IMR-90 (cell line): ENCODE measurements around the gene LRP1B. TPM values are rescaled to one million over a fixed set of nuclear protein-coding genes. Genes with fewer than 3 reads are reported as not detected.

ENCODE experiments used
- ATAC-seq: fragments of 200-7000 bp; cut with Tn5 transposase; 2 replicates; pipeline ENCODE4 v1.9.1; 2020; ENCODE audit warnings: low read depth, mild to moderate bottlenecking, moderate library complexity
- BruUV-seq: library from RNA; stranded (reverse); fragments of 400-500 nt; replicated peaks from 2 replicates; lab custom pipeline; 2021; lab: Mats Ljungman, UMichigan
- CTCF ChIA-PET: fragments of 300-600 bp; formaldehyde crosslinking; extraction: SDS; loops from one replicate; lab custom pipeline; 2021; ENCODE audit warnings: antibody characterized with exemption; lab: Yijun Ruan, JAX
- POLR2A ChIA-PET: fragments of 300-600 bp; sonication (Branson Sonifier 250); formaldehyde crosslinking; loops from one replicate; lab custom pipeline; 2022; ENCODE audit warnings: antibody characterized with exemption; ENCODE audit not compliant: unreplicated experiment; lab: Charles Lee
- DNase-seq: peaks from one replicate; pipeline ENCODE4 v3.0.0; 2013
- H2AFZ ChIP-seq: replicated peaks from 2 replicates; pipeline ENCODE3; 2013; ENCODE audit warnings: low read length, mild to moderate bottlenecking; ENCODE audit not compliant: poor library complexity
- H2AK5ac ChIP-seq: 2 replicates; pipeline ENCODE4 v1.6.1; 2013; ENCODE audit warnings: low read depth, low read length, inconsistent platforms
- H2AK9ac ChIP-seq: replicated peaks from 2 replicates; pipeline ENCODE3; 2013; ENCODE audit warnings: mild to moderate bottlenecking, low read depth, low read length, moderate library complexity; ENCODE audit not compliant: poor library complexity
- H2BK120ac ChIP-seq: 2 replicates; pipeline ENCODE4 v1.6.1; 2013; ENCODE audit warnings: low read depth, low read length, inconsistent platforms
- H2BK15ac ChIP-seq: 3 replicates; pipeline ENCODE4 v1.6.1; 2013; ENCODE audit warnings: low read depth, low read length, inconsistent platforms
- H2BK20ac ChIP-seq: 2 replicates; pipeline ENCODE4 v1.6.1; 2013; ENCODE audit warnings: low read depth, mild to moderate bottlenecking, inconsistent platforms, low read length, moderate library complexity
- H2BK5ac ChIP-seq: 2 replicates; pipeline ENCODE4 v1.6.1; 2013; ENCODE audit warnings: mild to moderate bottlenecking, low read depth, low read length, inconsistent platforms; ENCODE audit not compliant: poor library complexity, severe bottlenecking
- H3K14ac ChIP-seq: replicated peaks from 2 replicates; pipeline ENCODE4 v1.6.1; 2013; ENCODE audit warnings: low read depth, low read length, inconsistent platforms
- H3K18ac ChIP-seq: 2 replicates; pipeline ENCODE4 v1.6.1; 2013; ENCODE audit warnings: low read depth, low read length, control low read depth
- H3K23ac ChIP-seq: 2 replicates; pipeline ENCODE4 v1.6.1; 2013; ENCODE audit warnings: low read depth, low read length, inconsistent platforms
- H3K27ac ChIP-seq: 2 replicates; pipeline ENCODE4 v1.5.1; 2013; ENCODE audit warnings: mild to moderate bottlenecking, control low read depth, low read length; ENCODE audit not compliant: insufficient read depth
- H3K27me3 ChIP-seq: 2 replicates; pipeline ENCODE4 v1.6.1; 2013; ENCODE audit warnings: low read length; ENCODE audit not compliant: control insufficient read depth, insufficient read depth
- H3K36me3 ChIP-seq: 2 replicates; pipeline ENCODE4 v1.6.1; 2013; ENCODE audit warnings: low read length, mixed read lengths; ENCODE audit not compliant: control insufficient read depth, insufficient read depth
- H3K4ac ChIP-seq: 2 replicates; pipeline ENCODE4 v1.6.1; 2013; ENCODE audit warnings: low read depth, low read length, inconsistent platforms
- H3K4me1 ChIP-seq: 2 replicates; pipeline ENCODE4 v1.6.1; 2013; ENCODE audit warnings: low read length, mixed read lengths; ENCODE audit not compliant: control insufficient read depth, insufficient read depth
- H3K4me2 ChIP-seq: 2 replicates; pipeline ENCODE4 v1.6.1; 2013; ENCODE audit warnings: low read depth, mild to moderate bottlenecking, control low read depth, low read length, moderate library complexity
- H3K4me3 ChIP-seq: 2 replicates; pipeline ENCODE4 v1.5.1; 2013; ENCODE audit warnings: low read depth, mild to moderate bottlenecking, control low read depth, low read length, moderate library complexity; ENCODE audit not compliant: insufficient read depth
- H3K56ac ChIP-seq: 2 replicates; pipeline ENCODE4 v1.6.1; 2013; ENCODE audit warnings: low read length, inconsistent platforms; ENCODE audit not compliant: insufficient read depth; ENCODE audit errors: extremely low read depth
- H3K79me1 ChIP-seq, 2 experiments: 2 replicates each; pipeline ENCODE4 v1.6.1; 2013; ENCODE audit warnings: low read length in 2 of 2, inconsistent platforms in 1 of 2, low read depth in 1 of 2
- H3K9ac ChIP-seq: 2 replicates; pipeline ENCODE4 v1.6.1; 2013; ENCODE audit warnings: low read depth, low read length, control low read depth
- H3K9me1 ChIP-seq: 2 replicates; pipeline ENCODE4 v1.6.1; 2013; ENCODE audit warnings: low read length, inconsistent platforms; ENCODE audit not compliant: insufficient read depth
- H3K9me3 ChIP-seq: 2 replicates; pipeline ENCODE4 v1.6.1; 2013; ENCODE audit warnings: low read length; ENCODE audit not compliant: control insufficient read depth, insufficient read depth
- H4K20me1 ChIP-seq: 2 replicates; pipeline ENCODE4 v1.6.1; 2013; ENCODE audit warnings: low read length, inconsistent platforms; ENCODE audit not compliant: insufficient read depth
- H4K5ac ChIP-seq: 2 replicates; pipeline ENCODE4 v1.6.1; 2013; ENCODE audit warnings: mild to moderate bottlenecking, low read depth, low read length, control low read depth
- H4K8ac ChIP-seq, 2 experiments: 2 replicates each; pipeline ENCODE4 v1.6.1; 2013; ENCODE audit warnings: low read depth in 2 of 2, low read length in 2 of 2, control low read depth in 1 of 2, inconsistent platforms in 1 of 2
- H4K91ac ChIP-seq: 2 replicates; pipeline ENCODE4 v1.6.1; 2013; ENCODE audit warnings: low read depth, low read length, inconsistent platforms; ENCODE audit not compliant: insufficient read depth
- CHD1 ChIP-seq: IDR thresholded peaks from 2 replicates; pipeline ENCODE4 v1.6.1; 2012; ENCODE audit warnings: low read depth, low read length, improper control_type of control experiment
- ELK1 ChIP-seq: fragments of 150-350 bp; IDR thresholded peaks from 2 replicates; pipeline ENCODE4 v1.6.1; 2016; ENCODE audit warnings: low read depth, mild to moderate bottlenecking, low read length, moderate library complexity, borderline replicate concordance
- FOS ChIP-seq: fragments of 150-350 bp; IDR thresholded peaks from 2 replicates; pipeline ENCODE4 v1.6.1; 2016; ENCODE audit warnings: low read depth, low read length
- MAZ ChIP-seq: IDR thresholded peaks from 2 replicates; pipeline ENCODE4 v1.6.1; 2012; ENCODE audit warnings: low read depth, mild to moderate bottlenecking, low read length, improper control_type of control experiment, moderate library complexity, borderline replicate concordance
- MXI1 ChIP-seq: IDR thresholded peaks from 2 replicates; pipeline ENCODE4 v1.6.1; 2012; ENCODE audit warnings: low read depth, mild to moderate bottlenecking, low read length, moderate library complexity, borderline replicate concordance
- RAD21 ChIP-seq: IDR thresholded peaks from 2 replicates; pipeline ENCODE4 v1.6.1; 2012; ENCODE audit warnings: low read length, improper control_type of control experiment
- RCOR1 ChIP-seq: IDR thresholded peaks from 2 replicates; pipeline ENCODE4 v1.6.1; 2012; ENCODE audit warnings: mild to moderate bottlenecking, low read length, improper control_type of control experiment; ENCODE audit not compliant: insufficient replicate concordance
- RFX5 ChIP-seq: IDR thresholded peaks from 2 replicates; pipeline ENCODE4 v1.8.0; 2012; ENCODE audit warnings: low read depth, mild to moderate bottlenecking, low read length, moderate library complexity
- WGBS, 2 experiments: methylation state at CpG; one replicate each; pipeline versions ENCODE4 v1.1.5 to v1.1.7; 2013; ENCODE audit warnings: missing lambda C conversion rate in 2 of 2; ENCODE audit not compliant: insufficient read length in 1 of 2; ENCODE audit errors: extremely low coverage in 2 of 2; 5-methylcytosine and 5-hydroxymethylcytosine counted together
- dilution Hi-C: fragments of 300-500 bp; cut with HindIII; formaldehyde crosslinking; loops from one replicate; pipeline ENCODE4 v1.14.3; 2018; ENCODE audit warnings: low sequenced_read_pairs; ENCODE audit not compliant: unreplicated experiment
- in situ Hi-C: fragments of 300-500 bp; cut with MboI; formaldehyde crosslinking; loops from 3 replicates; pipeline ENCODE4 v1.14.3; 2019; ENCODE audit warnings: low sequenced_read_pairs, inconsistent platforms, mixed read lengths
- intact Hi-C: fragments of 100-400 bp; cut with micrococcal nuclease; formaldehyde crosslinking; loops from 2 replicates; pipeline ENCODE4 v1.10.0; 2022
- polyA plus RNA-seq, 3 experiments: library from polyadenylated mRNA; depleted of rRNA; stranded (reverse); fragments of >200 nt; gene quantifications; 2 replicates each; pipeline ENCODE4 v1.2.3, GENCODE V29; 2012; ENCODE audit warnings: low replicate concordance in 1 of 3
- total RNA-seq: library from RNA; depleted of rRNA; stranded (reverse); fragments of >200 nt; gene quantifications from 2 replicates; pipeline ENCODE4 v1.2.3, GENCODE V29; 2012

The LRP1B gene
- total and polyA plus RNA-seq, 2 of the 4 experiments (the other 2 are of a cell fraction) = under 0.01 to 0.02 TPM

GRCh38 chr2:142144547-142144946 lies 13.7 kb upstream of the LRP1B start:
- no peak overlapping the region for H2BK5ac ChIP-seq
- no peak overlapping the region for H2AK9ac ChIP-seq
- H4K91ac ChIP-seq = no peak overlapping the region
- no peak overlapping the region for H2AK5ac ChIP-seq
- H4K20me1 ChIP-seq = no peaks in the 10 kb centered on the region
- no peaks in the 10 kb centered on the region for H3K36me3 ChIP-seq
- H3K23ac ChIP-seq = no peak overlapping the region
- dilution Hi-C loops (no loop called here), in situ Hi-C loops (no loop called here), intact Hi-C loops (no loop called here)
- POLR2A ChIA-PET = no interaction called here
- H3K4me1 ChIP-seq = no peaks in the 10 kb centered on the region
- H2BK120ac ChIP-seq = no peak overlapping the region
- no peaks in the 10 kb centered on the region for H3K9me1 ChIP-seq
- no peak overlapping the region for H2BK20ac ChIP-seq
- no peak overlapping the region for H3K9ac ChIP-seq
- no peak overlapping the region for H2BK15ac ChIP-seq
- DNase-seq (no peak), ATAC-seq (no peak)
- H3K56ac ChIP-seq = no peak overlapping the region
- no peaks in the 10 kb centered on the region for H3K27me3 ChIP-seq
- H3K4me3 ChIP-seq = no peak overlapping the region
- no TSS peak for BruUV-seq
- WGBS, 2 experiments = 35% methylated on average over 2 of the region's 2 CpGs; no CpG with 5 or more reads in 1 of the 2 experiments
- H3K79me1 ChIP-seq = no peaks in the 10 kb centered on the region
- TF ChIP-seq ELK1 = no peak
- TF ChIP-seq RCOR1 = no peak
- TF ChIP-seq MAZ = no peak
- TF ChIP-seq RFX5 = no peak
- TF ChIP-seq FOS = no peak
- TF ChIP-seq RAD21 = no peak
- TF ChIP-seq MXI1 = no peak
- no peak for TF ChIP-seq CHD1
- no peak overlapping the region for H4K5ac ChIP-seq
- no peak overlapping the region for H4K8ac ChIP-seq
- CTCF ChIA-PET = interaction anchor here (0.9 kb wide), 1 partner anchor 459 kb away, joined by 3 read pairs; no protein-coding TSS in a partner anchor
- no peaks in the 10 kb centered on the region for H3K9me3 ChIP-seq
- H3K4ac ChIP-seq = no peak overlapping the region
- no peak overlapping the region for H3K14ac ChIP-seq
- H3K18ac ChIP-seq = no peak overlapping the region
- no peak overlapping the region for H3K27ac ChIP-seq
- no peak overlapping the region for H3K4me2 ChIP-seq
- H2AFZ ChIP-seq = no peak overlapping the region
